GM12878 (cell line): Measurements from ENCODE around the gene MGME1.

Source experiments
- CBFB ChIP-seq: IDR thresholded peaks from 2 replicates; pipeline ENCODE4 v1.6.1; 2016; ENCODE audit warnings: antibody characterized with exemption, low read depth
- NBN ChIP-seq: fragments of 450-650 bp; IDR thresholded peaks from 2 replicates; pipeline ENCODE4 v1.6.1; 2016
- PKNOX1 ChIP-seq: fragments of 450-650 bp; IDR thresholded peaks from 2 replicates; pipeline ENCODE4 v1.6.1; 2016; ENCODE audit warnings: mild to moderate bottlenecking
- POLR2A ChIP-seq: IDR thresholded peaks from 2 replicates; pipeline ENCODE4 v1.6.1; 2011; ENCODE audit warnings: low read depth, mild to moderate bottlenecking, low read length
- RAD21 ChIP-seq: IDR thresholded peaks from 2 replicates; pipeline ENCODE4 v1.6.1; 2011; ENCODE audit warnings: mild to moderate bottlenecking, low read depth, low read length, moderate library complexity; ENCODE audit not compliant: insufficient read depth
- YY1 ChIP-seq: IDR thresholded peaks from 2 replicates; pipeline ENCODE4 v1.6.1; 2011; ENCODE audit warnings: low read depth, mild to moderate bottlenecking, low read length
- TF ChIP-seq, protein P1 (sequence below), 3 experiments: IDR thresholded peaks in 2 of 3; conservative IDR thresholded peaks in 1 of 3; 2 replicates each; pipeline ENCODE4 v1.5.1; 2011; ENCODE audit warnings: low read depth in 3 of 3, low read length in 3 of 3, mild to moderate bottlenecking in 3 of 3, control low read depth in 2 of 3, moderate library complexity in 2 of 3, inconsistent platforms in 1 of 3, mixed read lengths in 1 of 3; ENCODE audit not compliant: control insufficient read depth in 2 of 3, insufficient read depth in 1 of 3; ENCODE audit errors: extremely low read depth in 1 of 3

GRCh38 chr20:18034039-18034438 is 65.2 kb downstream of the MGME1 start:
- TF ChIP-seq NBN (no peak), YY1 (no peak), POLR2A (no peak), CBFB (no peak), RAD21 (no peak), PKNOX1 (no peak)
- TF ChIP-seq, protein P1, sequence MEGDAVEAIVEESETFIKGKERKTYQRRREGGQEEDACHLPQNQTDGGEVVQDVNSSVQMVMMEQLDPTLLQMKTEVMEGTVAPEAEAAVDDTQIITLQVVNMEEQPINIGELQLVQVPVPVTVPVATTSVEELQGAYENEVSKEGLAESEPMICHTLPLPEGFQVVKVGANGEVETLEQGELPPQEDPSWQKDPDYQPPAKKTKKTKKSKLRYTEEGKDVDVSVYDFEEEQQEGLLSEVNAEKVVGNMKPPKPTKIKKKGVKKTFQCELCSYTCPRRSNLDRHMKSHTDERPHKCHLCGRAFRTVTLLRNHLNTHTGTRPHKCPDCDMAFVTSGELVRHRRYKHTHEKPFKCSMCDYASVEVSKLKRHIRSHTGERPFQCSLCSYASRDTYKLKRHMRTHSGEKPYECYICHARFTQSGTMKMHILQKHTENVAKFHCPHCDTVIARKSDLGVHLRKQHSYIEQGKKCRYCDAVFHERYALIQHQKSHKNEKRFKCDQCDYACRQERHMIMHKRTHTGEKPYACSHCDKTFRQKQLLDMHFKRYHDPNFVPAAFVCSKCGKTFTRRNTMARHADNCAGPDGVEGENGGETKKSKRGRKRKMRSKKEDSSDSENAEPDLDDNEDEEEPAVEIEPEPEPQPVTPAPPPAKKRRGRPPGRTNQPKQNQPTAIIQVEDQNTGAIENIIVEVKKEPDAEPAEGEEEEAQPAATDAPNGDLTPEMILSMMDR (IDR thresholded peaks at IDR 0.05 in 2 of 3, conservative IDR thresholded peaks at IDR 0.05 in 1 of 3; ENCODE audit: control insufficient read depth in 2 of 3, extremely low read depth in 1 of 3, insufficient read depth in 1 of 3, low read depth in 3 of 3, low read length in 3 of 3) = no peak
